DMS79 treated with DMSO at 0.1 percent for 48 hours (cell line): Measurements from ENCODE around the gene MCRS1.
"Not testable (repeated sequence)": the region's sequence is repeated elsewhere in the genome, so short reads cannot be mapped to it uniquely, and the experiment has no call there.

Experiments used
- DNase-seq: peaks from one replicate; lab custom pipeline; 2025; lab: John Stamatoyannopoulos, UW

MCRS1 gene

GRCh38 chr12:49540229-49541139, 27.5 kb downstream of the MCRS1 start:
- DNase-seq, result peak; percentile 13

- DNase-seq, result no peak
These were observed 28.3 kb downstream of the MCRS1 start for GRCh38 chr12:49539406-49540228.

GRCh38 chr12:49538510-49539403, 29.2 kb downstream of the MCRS1 start, which contains the start of gene KCNH3:
Gene KCNH3, plus strand, starts transcription at chr12:49539030. Its CDS starts 387 bp downstream, at chr12:49539417.
- DNase-seq, result peak; percentile 68

- DNase-seq, result peak; percentile 30
These were observed 30.0 kb downstream of the MCRS1 start for GRCh38 chr12:49537752-49538509.

GRCh38 chr12:49537231-49537751, 30.7 kb downstream of the MCRS1 start:
- DNase-seq, result peak; percentile 30

- DNase-seq, result no peak
These were observed 31.3 kb downstream of the MCRS1 start for GRCh38 chr12:49536526-49537071.

- no peak for DNase-seq
These were observed 31.9 kb downstream of the MCRS1 start for GRCh38 chr12:49535921-49536525.

DNA sequence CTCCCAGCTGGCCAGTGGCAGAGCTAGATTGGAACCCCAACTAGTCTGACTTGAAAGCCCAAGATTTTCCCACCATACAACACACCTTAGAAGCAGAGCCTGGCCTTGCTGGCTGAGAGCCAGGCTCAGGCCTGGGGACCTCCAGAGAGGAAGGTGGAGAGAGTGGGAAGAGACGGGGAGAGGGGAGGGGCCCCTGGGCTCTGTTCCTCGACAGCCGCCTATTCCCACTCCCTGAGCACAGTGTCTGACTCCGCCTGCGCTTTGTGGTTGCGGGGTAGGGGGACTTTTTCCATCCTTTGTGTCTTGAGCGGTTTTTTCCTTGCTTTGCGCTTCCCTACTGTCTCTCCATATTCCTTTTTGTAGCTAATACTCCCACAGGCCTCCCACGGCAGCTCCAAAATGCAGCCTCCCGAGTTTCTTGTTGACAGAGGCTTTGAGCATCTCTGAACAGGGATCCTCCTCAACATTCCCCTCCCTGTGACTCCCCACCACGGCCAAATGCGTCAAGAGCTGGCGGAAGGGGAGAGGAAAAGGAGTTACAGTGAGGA, 33.1 kb downstream of the MCRS1 start:
- DNase-seq, result no peak

DNA sequence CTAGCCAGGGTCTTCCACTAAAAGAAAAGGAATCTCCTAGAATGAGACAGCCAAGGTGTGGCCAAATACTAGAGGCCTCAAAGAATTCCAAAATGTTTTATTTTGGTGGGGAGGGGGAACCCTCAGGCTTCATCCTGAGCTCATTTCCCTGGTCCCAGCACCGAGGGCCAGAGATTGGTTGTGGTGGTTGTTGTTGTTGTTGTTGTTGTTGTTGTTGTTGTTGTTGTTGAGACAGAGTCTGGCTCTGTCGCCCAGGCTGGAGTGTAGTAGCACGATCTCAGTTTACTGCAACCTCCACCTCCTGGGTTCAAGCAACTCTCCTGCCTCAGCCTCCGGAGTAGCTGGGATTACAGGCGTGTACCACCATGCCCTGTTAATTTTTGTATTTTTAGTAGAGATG, 33.8 kb downstream of the MCRS1 start:
- not testable (repeated sequence) for DNase-seq

DNA sequence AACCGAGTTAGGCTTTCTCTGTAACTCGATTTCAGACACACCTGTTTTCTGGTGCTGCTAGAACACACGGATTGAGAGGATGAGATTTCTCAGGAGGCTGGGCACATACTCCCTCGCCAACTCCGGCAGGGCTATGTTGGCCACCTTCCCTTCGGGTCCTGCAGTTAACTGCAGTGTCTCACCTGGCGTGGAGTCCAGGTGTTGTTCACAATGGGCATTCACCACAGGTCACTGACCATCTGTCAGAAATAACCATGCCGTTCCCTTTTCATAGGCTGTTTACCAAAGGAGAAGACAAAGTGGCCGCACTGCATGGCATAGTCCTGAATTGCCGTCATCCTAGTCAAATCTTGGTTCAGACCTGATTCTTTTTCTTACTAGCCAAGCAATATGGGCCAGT, 34.6 kb downstream of the MCRS1 start:
- no peak for DNase-seq

DNA sequence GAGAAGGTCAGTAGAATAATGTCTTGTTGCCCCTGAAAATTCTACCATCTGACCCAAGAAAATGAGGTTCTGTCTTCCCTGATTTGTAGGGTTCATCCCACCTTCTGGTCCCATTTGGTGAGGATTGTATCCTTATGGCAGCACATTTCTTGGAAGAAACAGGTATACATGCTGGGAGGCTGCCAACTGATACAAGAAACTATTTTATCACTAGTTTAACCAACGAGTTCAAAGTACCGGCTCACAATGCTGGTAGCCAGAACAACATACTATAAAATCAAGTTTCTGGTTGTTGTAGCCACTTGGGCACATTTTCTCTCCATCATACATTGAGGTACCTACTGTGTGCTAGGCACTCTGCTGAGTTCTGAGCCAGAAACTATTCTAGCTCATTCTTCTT, 36.2 kb downstream of the MCRS1 start:
- no peak for DNase-seq

- DNase-seq, result no peak
These were observed 38.5 kb downstream of the MCRS1 start for GRCh38 chr12:49529414-49529813.

DNA sequence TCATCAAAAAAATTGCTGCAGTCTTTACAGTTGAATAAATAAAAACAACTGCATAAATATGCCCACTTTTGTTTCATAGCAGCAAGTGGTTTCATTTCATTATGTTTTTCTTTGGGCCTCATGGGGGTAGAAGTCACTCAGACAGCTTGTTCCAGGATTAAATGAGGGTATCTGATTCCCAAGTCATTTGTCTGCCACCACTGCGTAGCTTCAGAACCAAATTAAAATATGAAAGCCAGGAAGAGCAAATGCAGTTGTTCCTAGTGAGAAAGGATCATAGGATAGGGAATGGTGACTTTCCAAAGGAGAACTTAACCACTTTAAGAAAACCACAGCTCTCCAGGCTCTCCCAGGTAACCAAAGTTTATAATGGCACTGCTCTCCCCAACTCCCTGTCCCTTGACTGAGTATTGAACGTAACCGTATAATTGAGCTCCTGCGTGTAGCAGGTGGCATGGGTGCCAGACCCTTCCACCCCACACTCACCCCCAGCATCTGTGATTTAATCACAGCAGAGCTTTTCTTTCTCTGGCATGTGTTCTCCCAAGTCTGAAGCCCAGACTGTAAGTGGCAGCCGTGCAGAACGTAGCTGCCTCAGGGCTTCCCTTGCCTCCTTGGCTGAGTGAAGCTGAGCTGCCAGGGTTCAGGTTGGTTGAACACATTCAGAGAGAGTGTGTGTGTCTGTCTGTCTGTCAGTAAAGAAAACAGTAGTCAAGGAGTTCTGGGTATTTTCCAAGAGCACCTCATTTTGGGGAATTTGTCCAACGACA, 40.4 kb downstream of the MCRS1 start:
- DNase-seq, result peak; percentile 89

- DNase-seq, result no peak
These were observed 42.0 kb downstream of the MCRS1 start for GRCh38 chr12:49525942-49526341.

DNA sequence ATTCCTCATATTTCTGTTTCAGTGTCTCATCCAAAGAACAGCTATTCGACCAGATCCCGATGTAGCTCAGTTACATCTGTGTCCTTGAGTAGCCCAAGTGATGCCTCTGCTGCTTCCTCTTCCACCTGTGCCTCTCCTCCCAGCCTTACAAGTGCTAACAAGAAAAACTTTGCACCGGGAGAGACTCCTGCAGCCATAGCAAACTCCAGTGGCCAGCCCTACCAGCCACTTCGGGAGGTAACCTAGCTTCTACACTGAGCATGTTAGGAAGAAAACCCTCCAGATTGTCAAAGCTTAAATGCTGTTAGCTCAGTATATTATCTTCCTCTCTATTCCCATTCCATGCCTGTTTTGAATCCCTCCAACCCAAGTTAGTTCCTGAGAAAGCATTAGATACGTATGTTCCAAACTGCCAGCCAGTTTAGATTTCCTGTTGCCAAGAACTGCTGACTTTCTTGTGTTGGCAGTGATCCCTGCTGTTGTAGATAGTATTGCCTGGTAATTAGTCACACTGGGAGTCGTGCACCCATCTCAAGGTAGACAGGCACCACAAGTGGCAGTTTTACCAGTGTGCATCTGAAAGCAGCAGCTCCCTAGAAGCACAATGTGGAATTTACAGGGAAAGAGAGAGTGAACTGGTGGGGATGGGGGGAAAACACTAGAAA, 43.1 kb downstream of the MCRS1 start:
- DNase-seq, result no peak

DNA sequence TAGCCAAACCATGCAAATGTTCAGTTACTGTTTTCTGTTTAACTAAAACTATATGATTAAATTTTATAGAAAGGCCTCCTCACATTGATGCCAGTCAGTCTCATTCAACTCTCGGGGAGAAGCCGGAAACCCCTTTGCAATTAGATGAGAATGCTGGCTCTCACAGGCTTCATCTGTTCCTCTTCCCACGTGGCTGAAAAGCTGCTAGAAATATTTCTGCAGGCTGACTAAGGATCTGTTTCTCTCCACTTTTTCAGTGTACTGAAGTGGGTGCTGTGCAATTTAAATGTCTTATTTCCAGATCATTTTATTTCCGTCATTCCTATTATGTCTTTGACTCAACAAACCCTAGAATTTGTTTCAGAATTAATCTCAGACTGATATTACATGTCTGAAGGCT, 46.6 kb downstream of the MCRS1 start:
- DNase-seq, result no peak

- no peak for DNase-seq
These were observed 48.4 kb downstream of the MCRS1 start for GRCh38 chr12:49519574-49519936.

- DNase-seq, result no peak
These were observed 48.9 kb downstream of the MCRS1 start for GRCh38 chr12:49518914-49519573.
